ENCODE measurements around the gene PEX1. TPM values are rescaled to one million over a fixed set of nuclear protein-coding genes. Genes with fewer than 3 reads are reported as not detected.

PEX1 gene
- total and polyA plus RNA-seq, 2 donors from 2014 or later: 16.9 to 19.6 TPM

DNA sequence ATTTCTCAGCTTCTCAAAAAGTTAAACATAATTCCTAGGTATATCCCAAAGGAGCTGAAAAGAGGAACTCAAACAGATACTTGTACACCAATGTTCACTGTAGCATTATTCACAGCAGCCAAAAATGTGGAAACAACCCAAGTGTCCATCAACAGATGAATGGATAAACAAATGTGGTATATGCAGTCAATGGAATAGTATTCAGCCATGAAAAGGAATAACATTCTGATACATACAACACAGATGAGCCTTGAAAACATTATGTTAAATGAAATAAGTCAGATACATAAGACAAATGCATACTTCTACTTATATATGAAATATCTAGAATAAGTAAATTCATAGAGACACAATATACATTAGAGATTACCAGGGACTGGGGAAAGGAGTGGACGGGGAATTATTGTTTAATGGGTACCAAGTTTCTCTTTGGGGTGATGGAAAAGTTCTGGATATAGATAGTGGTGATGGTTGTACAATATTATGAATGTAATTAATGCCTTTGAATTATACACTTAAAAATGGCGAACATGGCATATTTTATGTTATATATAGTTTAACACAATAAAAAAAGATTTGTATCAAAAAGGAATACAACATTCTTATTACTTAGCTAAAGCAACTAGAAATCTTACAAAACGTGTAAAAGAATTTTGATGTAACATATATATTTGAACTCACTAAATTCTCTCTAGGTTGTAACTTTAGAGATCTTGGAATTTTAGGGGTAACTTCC lies 15.0 kb downstream of the PEX1 start:
- Histone ChIP-seq H3K27me3 (ENCODE audit: control insufficient read depth, insufficient read depth, low read length) (no peaks in the 10 kb centered on the region), H3K36me3 (ENCODE audit: control insufficient read depth in 2 of 3, insufficient read depth in 3 of 3, low read length in 3 of 3) (peaks cover 5 to 12% (median 10%) of the 10 kb centered on the region in 3 donors), H3K27ac (ENCODE audit: low read depth in 2 of 2, low read length in 2 of 2) (no peak overlapping the region), H3K9ac (ENCODE audit: low read length in 3 of 3) (no peak overlapping the region), H3K4me1 (ENCODE audit: control insufficient read depth in 2 of 3, insufficient read depth in 2 of 3, low read depth in 1 of 3, low read length in 3 of 3) (no peaks in the 10 kb centered on the region), H3K9me3 (ENCODE audit: control insufficient read depth in 2 of 3, insufficient read depth in 1 of 3, low read length in 3 of 3) (no peaks in the 10 kb centered on the region), H3K4me3 (ENCODE audit: low read length in 3 of 3) (no peak overlapping the region)
- FAIRE-seq (no peak), DNase-seq (no peak)
- intact Hi-C loops (cut with DNase I): no loop called here
- TF ChIP-seq CTCF (IDR thresholded peaks at IDR 0.05; ENCODE audit: borderline replicate concordance, extremely low read depth, insufficient read depth): no peak

GRCh38 chr7:92508946-92509345 lies 19.4 kb downstream of the PEX1 start:
- no peak for DNase-seq

GRCh38 chr7:92506363-92506762 lies 22.0 kb downstream of the PEX1 start:
- FAIRE-seq (no peak), DNase-seq (no peak)
- H3K9ac ChIP-seq (ENCODE audit: low read length in 3 of 3): no peak overlapping the region
- H3K4me1 ChIP-seq (ENCODE audit: control insufficient read depth in 2 of 3, insufficient read depth in 2 of 3, low read depth in 1 of 3, low read length in 3 of 3): no peaks in the 10 kb centered on the region
- TF ChIP-seq CTCF (IDR thresholded peaks at IDR 0.05; ENCODE audit: borderline replicate concordance, extremely low read depth, insufficient read depth): no peak
- no peaks in the 10 kb centered on the region for H3K27me3 ChIP-seq (ENCODE audit: control insufficient read depth, insufficient read depth, low read length)
- H3K36me3 ChIP-seq (ENCODE audit: control insufficient read depth in 2 of 3, insufficient read depth in 3 of 3, low read length in 3 of 3): peaks cover 2 to 29% (median 2%) of the 10 kb centered on the region in 3 donors
- intact Hi-C loops (cut with DNase I): no loop called here
- no peaks in the 10 kb centered on the region for H3K9me3 ChIP-seq (ENCODE audit: control insufficient read depth in 2 of 3, insufficient read depth in 1 of 3, low read length in 3 of 3)
- H3K27ac ChIP-seq (ENCODE audit: low read depth in 2 of 2, low read length in 2 of 2): no peak overlapping the region
- H3K4me3 ChIP-seq (ENCODE audit: low read length in 3 of 3): no peak overlapping the region

More at GRCh38 chr7:92508946-92509345, 19.4 kb downstream of the PEX1 start:
- Histone ChIP-seq H3K9me3 (ENCODE audit: control insufficient read depth in 2 of 3, insufficient read depth in 1 of 3, low read length in 3 of 3) (no peaks in the 10 kb centered on the region), H3K9ac (ENCODE audit: low read length in 3 of 3) (no peak overlapping the region), H3K27me3 (ENCODE audit: control insufficient read depth, insufficient read depth, low read length) (no peaks in the 10 kb centered on the region), H3K36me3 (ENCODE audit: control insufficient read depth in 2 of 3, insufficient read depth in 3 of 3, low read length in 3 of 3) (peaks cover 0 to 13% (median 3%) of the 10 kb centered on the region in 3 donors), H3K4me1 (ENCODE audit: control insufficient read depth in 2 of 3, insufficient read depth in 2 of 3, low read depth in 1 of 3, low read length in 3 of 3) (no peaks in the 10 kb centered on the region), H3K27ac (ENCODE audit: low read depth in 2 of 2, low read length in 2 of 2) (no peak overlapping the region), H3K4me3 (ENCODE audit: low read length in 3 of 3) (no peak overlapping the region)
- intact Hi-C loops (cut with DNase I): no loop called here
- no peak for FAIRE-seq
- TF ChIP-seq CTCF (IDR thresholded peaks at IDR 0.05; ENCODE audit: borderline replicate concordance, extremely low read depth, insufficient read depth): no peak

All from kidney (tissue), 14 donors.